Measurements from ENCODE around the gene SP100.

The SP100 gene

DNA sequence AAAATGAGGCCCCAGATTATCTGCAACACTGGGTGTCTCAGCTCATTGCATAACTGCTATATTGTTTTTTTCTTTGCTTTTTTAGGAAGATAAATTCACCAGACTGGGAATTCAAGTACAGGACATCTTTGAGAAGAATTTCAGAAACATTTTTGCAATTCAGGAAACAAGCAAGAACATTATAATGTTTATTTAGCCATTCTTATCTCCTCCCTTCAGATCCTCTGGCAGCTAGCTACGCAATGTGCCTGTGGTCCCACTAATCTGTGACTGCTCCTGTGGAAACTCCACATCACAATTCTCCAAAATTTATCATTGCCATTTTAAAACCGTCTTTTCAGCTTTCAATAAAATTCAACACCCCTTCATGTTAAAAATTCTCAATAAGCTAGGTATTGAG is 126.8 kb downstream of the SP100 start:
- no peak for DNase-seq (ENCODE audit: low spot score)

GRCh38 chr2:230552181-230552580 is 136.2 kb downstream of the SP100 start:
- no peak for DNase-seq (ENCODE audit: low spot score)

GRCh38 chr2:230557065-230557464 is 141.1 kb downstream of the SP100 start:
- no peak for DNase-seq (ENCODE audit: low spot score)

DNA sequence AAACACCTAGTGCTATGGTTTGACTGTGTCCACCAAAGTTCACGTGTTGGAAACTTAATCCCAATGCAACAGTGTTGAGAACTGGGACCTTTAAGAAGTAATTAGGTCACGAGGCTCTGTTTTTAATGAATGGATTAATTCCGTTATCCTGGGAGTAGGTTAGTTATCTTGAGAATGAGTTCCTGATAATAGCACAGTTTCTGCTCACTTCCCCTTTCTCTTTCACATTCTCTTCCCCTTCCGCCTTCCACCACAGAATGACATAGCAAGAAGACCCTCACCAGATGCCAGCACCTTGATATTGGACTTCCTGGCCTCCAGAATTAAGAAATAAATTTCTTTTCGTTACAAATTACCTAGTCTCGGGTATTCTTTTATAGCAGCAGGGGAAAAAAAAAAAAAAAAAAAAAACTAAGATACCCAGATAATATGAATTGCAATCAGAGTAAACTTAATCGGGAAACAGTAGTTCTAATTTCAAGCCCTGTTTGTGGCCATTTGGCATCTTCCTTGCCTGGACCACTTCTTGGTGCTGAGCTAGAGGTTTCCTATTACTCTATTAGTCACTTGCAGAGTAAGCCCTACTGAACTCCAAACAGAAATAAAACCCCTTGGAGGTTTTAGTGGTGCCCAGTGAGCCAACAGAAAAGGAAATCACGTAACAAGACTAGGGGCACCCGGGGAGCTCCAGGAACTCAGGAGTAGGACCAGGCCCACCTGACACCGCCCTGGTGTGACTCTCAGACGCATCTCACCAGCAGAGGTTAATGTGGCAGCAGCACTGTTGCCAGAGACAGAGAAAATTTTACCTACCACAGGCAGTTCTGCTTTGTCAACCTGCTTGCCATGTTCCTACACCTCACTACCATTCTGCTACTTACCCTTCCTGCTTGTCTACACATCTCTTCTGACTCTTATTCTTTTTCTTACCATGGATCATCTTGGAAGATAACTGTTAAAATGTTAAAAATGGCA is 149.1 kb downstream of the SP100 start:
- no peak for DNase-seq (ENCODE audit: low spot score)

GRCh38 chr2:230569298-230569697 is 153.3 kb downstream of the SP100 start:
- no peak for DNase-seq (ENCODE audit: low spot score)

DNA sequence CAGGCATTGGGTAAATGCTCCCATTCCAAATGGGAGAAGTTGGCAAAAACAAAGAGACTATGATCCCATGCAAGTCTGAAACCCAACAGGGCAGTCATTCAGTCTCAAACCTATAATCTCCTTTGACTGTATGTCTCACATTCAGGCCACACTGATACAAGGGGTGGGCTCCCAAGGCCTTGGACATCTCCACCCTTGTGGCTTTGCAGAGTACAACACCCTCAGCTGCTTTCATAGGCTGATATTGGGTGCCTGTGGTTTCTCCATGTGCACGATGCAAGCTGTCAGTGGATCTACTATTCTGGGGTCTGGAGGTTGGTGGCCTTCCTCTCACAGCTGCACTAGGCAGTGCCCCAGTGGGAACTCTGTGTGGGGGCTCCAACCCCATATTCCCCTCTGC is 155.0 kb downstream of the SP100 start:
- no peak for DNase-seq (ENCODE audit: low spot score)

DNA sequence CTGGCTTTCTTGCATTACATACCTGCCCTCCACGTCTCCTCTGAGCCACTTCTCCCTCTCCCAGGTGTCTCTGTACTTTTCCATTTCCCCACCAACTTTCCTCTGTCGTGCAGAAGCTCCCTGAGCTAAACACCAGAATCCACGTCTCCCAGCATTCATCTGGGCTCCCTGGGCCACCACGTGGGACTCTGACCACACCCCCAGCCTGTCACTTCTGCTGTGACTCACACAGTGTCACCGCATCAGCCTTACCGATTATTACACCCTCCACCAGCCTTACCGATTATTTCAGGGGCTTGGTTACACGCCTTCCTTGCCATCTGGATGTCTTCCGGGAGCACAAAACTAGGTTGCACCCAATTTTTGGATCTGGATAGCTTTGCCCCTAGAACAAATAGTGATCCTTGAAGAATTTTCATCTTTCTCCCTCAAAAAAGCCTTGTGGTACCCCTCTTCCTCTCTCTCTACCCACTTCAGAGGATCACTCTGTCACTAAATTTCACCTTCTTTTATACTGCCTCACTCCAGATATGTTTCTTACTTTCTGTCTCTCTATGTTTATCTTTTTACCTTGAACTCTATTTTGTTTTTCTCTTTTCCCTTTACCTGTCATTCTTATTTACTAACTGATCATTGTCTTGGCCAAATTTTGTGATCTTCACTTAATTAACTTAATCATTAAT is 159.8 kb downstream of the SP100 start:
- peak; percentile 52 for DNase-seq (ENCODE audit: low spot score)

DNA sequence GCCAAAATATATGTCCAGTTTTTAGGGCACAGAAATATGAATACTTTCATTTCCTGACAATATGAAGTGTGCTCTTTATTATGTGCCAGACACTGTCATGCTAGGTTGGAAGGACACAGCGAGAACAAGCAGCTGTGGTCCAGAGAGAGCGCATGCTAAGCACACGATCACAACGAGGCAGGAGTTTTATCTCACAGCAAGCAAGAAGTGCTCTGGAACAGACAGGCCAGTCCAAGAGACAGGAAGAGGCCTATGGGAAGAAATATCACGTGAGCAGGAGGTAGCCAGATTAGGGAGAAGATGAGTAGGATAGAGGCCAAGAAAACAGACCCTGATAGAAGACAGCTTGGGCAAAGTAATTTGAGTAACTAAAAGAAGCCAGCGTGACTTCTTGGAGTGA is 161.1 kb downstream of the SP100 start:
- DNase-seq (ENCODE audit: low spot score) = no peak

DNA sequence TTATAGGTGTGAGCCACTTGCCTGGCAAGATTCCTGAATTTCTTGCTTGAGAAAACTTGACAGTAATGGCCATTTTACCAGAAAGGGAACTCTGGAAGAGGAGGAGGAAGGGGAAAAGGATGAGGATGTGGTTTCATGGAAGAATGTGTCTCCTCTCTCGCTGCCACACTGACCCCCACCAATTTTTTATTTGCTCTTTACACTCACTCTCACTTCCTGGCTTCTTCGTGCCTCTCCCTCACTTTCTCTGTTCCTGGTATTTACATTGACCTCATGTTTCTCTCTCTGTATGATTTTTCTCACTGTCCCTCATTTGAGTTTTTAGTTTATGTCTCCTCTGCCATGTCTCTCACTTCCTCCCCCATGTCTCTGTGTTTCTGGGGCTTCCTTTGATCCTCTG is 162.1 kb downstream of the SP100 start:
- DNase-seq (ENCODE audit: low spot score) = no peak

GRCh38 chr2:230582851-230583283 is 166.9 kb downstream of the SP100 start:
- no peak for DNase-seq (ENCODE audit: low spot score)

DNA sequence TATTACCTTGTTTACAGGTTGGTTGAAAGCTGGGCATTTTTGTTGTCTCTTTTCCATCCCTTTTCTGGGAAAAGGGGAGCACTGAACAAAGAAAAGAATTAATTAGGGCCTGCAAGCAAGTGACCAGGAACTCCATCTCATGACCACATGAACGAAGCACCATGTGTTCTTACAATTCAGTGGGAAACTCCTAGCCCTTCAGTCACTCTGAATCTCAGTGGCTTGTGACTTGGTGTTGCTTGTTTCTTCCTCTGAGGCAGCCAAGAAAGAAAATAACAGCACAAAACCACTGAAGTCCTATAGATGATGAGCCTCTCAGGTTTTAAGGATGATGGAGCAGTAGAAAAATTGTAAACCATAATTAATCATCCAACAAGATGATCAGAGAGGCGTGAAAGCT is 167.6 kb downstream of the SP100 start:
- DNase-seq (ENCODE audit: low spot score) = no peak

DNA sequence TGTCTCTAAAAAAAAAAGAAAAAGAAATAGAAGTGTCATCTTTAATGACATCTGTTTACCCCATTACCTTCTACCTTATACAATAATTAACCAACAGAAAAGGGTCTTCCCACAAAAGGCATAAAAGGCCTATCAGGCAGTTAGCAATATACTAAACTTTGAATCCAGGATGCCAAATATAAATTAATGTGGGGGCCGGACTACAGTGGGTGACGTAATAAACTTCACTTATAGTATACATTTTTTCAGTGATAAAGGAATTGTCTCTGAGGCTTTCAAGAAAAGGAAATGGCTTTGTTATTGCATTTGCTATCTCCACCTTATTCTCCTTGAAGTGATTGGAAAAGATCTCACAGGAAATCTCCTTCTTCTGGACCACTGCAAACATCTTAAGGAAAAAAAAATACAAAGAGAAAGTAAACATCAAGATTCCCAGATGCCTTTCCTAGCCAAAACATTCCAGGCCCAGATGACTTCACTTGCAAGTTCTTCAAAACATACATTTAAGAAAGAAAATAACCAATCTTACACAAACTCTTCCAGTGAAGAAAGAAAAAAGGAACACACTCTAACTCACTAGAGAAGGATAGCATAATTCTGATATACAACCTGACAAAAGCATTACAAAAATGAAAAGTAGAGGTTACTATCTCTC is 170.5 kb downstream of the SP100 start:
- DNase-seq (ENCODE audit: low spot score) = no peak

DNA sequence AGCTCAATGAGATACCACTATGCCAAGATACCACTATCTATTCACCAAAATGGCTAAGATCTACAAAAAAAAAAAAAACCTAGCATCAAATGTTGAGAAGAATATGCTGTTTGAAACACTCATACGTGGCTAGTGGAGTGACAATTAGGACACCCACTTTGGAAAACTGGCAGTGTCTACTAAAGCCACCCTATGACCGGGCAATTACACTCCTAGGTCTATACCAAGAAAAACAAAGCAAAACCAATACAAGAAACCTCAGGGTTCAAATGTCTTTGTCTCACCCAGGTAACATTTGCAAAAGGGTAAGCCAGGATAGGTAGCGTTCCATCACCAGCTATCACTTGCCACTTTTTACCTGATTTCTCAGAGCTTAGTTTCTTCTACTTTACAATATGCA is 173.0 kb downstream of the SP100 start:
- no peak for DNase-seq (ENCODE audit: low spot score)

- DNase-seq (ENCODE audit: low spot score) = no peak
Measured at GRCh38 chr2:230589497-230590015, 173.6 kb downstream of the SP100 start.

DNA sequence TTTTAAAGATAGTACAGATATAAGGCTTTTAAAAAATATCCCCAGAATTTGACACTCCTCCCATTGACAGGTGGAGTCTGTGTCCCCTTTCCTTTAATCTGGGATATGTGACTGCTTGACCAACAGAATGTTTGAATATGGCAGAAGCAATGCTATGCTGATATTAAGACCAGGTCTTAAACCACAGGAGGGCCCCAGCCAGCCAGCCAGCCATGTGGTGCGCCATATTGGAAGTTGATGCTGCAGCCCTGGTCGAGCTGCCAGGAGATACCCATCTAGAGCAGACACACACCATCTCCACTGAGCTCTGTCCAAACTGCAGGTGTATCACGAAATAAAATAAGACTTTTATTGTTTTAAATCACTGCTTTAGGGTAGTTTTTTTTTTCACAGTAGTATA is 174.3 kb downstream of the SP100 start:
- DNase-seq (ENCODE audit: low spot score) = no peak

DNA sequence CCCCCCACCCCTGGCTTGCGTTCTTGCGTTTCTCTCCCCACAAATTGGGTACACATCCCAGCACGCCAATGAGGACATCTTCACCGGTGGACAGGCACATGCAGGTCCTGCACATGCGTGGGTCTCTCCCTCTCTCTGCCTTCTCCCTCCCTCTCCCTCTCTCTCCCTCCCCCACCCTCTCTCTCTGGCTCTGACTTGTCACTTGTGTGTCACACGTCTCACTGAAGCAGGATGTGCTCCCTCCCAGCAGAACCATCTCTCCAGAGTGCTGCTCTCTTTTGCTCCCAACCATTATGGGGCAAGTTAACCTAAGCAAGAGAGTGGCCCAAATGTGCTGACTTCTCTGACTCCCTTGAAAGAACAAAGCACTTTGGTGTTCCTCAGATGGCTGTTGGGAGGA is 175.8 kb downstream of the SP100 start:
- no peak for DNase-seq (ENCODE audit: low spot score)

DNA sequence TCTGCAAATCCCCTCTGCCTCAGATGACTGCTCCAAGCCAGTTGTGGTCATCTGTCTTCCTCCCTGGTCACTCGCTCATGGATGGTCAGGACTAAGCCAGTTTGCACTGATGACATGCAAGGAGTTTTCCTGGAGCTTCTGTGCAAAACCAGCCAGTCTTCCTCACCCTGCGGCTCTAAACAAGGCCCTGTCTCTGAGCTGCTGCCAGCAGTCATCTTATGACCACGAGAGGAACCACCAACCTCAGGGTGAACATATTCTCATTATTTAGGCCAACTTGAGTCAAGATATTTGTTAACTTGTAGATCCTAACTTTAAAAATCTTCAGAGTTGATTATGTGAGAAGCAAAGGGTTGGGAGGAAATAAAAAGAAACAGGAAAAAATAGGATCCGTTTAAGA is 176.8 kb downstream of the SP100 start:
- DNase-seq (ENCODE audit: low spot score) = no peak
